Measurements from ENCODE around the gene RILPL1.
A peak's percentile ranks its signal among the peaks of the same experiment; 100 is the strongest.
"Not testable (repeated sequence)": the region's sequence is repeated elsewhere in the genome, so short reads cannot be mapped to it uniquely, and the experiment has no call there.

Gene RILPL1

DNA sequence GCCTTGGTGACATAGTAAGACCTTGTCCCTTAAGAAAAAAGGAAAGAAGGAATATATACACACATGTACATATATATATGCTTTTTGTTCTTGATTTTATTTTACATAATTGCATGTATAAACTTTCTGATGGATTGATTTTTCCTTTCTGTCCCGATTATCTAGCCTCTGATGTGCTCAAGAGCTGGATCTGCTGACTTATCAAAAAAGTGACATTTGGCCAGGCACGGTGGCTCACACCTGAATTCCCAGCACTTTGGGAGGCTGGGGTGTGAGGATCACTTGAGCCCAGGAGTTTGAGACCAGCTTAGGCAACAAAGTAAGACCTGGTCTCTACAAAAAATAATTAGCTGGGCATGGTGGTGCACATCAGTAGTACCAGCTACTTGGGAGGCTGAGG is 63.5 kb downstream of the RILPL1 start:
- no peaks in the 10 kb centered on the region for H3K4me1 ChIP-seq (ENCODE audit: control insufficient read depth, low read depth, low read length)
- WGBS (ENCODE audit: extremely low coverage, insufficient coverage, low lambda C conversion rate): no CpG with 5 or more reads among the region's 2 CpGs
- H3K27ac ChIP-seq (ENCODE audit: low read depth, low read length): no peak overlapping the region

DNA sequence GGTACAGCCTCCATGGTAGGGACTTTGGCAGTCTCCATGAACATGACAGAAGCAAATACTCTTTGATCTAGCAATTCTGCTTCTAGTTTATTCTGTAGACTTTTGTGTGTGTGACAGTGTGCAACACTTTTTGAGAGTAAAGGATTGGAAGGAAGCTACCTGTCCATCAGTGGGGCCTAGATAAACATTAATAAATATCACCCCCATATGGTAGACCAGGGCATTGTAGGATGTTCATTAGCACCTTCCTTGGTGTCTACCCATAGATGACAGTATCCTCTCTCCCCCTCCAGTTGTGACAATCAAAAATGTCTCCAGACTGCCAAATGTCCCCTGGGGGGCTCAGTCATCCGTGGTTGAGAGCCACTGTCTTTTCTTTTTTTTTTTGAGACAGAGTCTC is 64.7 kb downstream of the RILPL1 start:
- Histone ChIP-seq H2AK5ac (ENCODE audit: low read length) (no peak overlapping the region), H3K4me2 (ENCODE audit: low read length) (no peak overlapping the region), H3K27ac (ENCODE audit: low read depth, low read length) (no peak overlapping the region), H3K36me3 (ENCODE audit: control insufficient read depth, insufficient read depth, low read length) (peaks cover 2% of the 10 kb centered on the region), H2BK15ac (replicated peaks; ENCODE audit: low read depth) (no peak overlapping the region), H4K8ac (ENCODE audit: low read depth, low read length) (no peak overlapping the region), H2BK5ac (ENCODE audit: low read length) (no peak overlapping the region), H3K56ac (ENCODE audit: low read length) (no peak overlapping the region), H4K5ac (ENCODE audit: low read length) (no peak overlapping the region), H3K79me1 (ENCODE audit: low read length) (no peaks in the 10 kb centered on the region), H3K4me3 (ENCODE audit: low read length) (no peak overlapping the region), H3K18ac (ENCODE audit: low read length) (no peak overlapping the region), H3K27me3 (ENCODE audit: insufficient read depth, low read length, poor library complexity) (no peaks in the 10 kb centered on the region), H3K79me2 (ENCODE audit: control insufficient read depth, insufficient read depth, low read length) (no peaks in the 10 kb centered on the region), H3K9ac (ENCODE audit: low read length) (no peak overlapping the region), H3K4me1 (ENCODE audit: control insufficient read depth, low read depth, low read length) (no peaks in the 10 kb centered on the region), H3K4ac (ENCODE audit: low read depth, low read length) (no peak overlapping the region), H3K23ac (ENCODE audit: low read length) (no peak overlapping the region), H2BK120ac (ENCODE audit: low read depth, low read length) (no peak overlapping the region)
- DNase-seq: no peak
- no CpG with 5 or more reads among the region's 1 CpG for WGBS (ENCODE audit: extremely low coverage, insufficient coverage, low lambda C conversion rate)

More for the DNA sequence above, 63.5 kb downstream of the RILPL1 start:
- Histone ChIP-seq H3K79me1 (ENCODE audit: low read length) (no peaks in the 10 kb centered on the region), H2AK5ac (ENCODE audit: low read length) (no peak overlapping the region), H3K79me2 (ENCODE audit: control insufficient read depth, insufficient read depth, low read length) (no peaks in the 10 kb centered on the region), H3K27me3 (ENCODE audit: insufficient read depth, low read length, poor library complexity) (no peaks in the 10 kb centered on the region), H2BK15ac (replicated peaks; ENCODE audit: low read depth) (no peak overlapping the region), H2BK120ac (ENCODE audit: low read depth, low read length) (no peak overlapping the region), H3K56ac (ENCODE audit: low read length) (no peak overlapping the region), H3K4me2 (ENCODE audit: low read length) (no peak overlapping the region), H3K36me3 (ENCODE audit: control insufficient read depth, insufficient read depth, low read length) (peaks cover 2% of the 10 kb centered on the region), H3K23ac (ENCODE audit: low read length) (no peak overlapping the region), H3K18ac (ENCODE audit: low read length) (no peak overlapping the region), H3K4me3 (ENCODE audit: low read length) (no peak overlapping the region), H4K8ac (ENCODE audit: low read depth, low read length) (no peak overlapping the region), H2BK5ac (ENCODE audit: low read length) (no peak overlapping the region), H4K5ac (ENCODE audit: low read length) (no peak overlapping the region), H3K4ac (ENCODE audit: low read depth, low read length) (no peak overlapping the region), H3K9ac (ENCODE audit: low read length) (no peak overlapping the region)
- DNase-seq: no peak

DNA sequence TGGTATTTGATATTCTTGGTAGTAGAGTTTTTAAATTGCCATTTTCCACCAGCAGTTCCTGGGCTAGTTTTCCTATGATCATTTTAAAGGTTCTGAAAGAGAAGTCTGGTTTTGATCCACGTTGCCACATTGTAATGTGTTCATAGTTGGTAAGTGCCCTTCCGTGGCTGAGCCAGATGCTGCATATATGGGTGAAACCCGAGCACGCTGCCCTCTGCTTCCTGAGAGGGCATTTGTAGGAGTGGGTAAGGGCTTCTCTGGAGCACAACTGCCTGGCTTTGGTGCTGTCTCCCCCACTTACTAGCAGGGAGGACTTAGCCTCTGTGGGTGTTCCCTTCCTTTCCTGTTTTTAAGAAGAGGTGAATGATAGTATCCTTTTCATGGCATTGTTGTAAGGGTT is 68.4 kb downstream of the RILPL1 start:
- H2BK15ac ChIP-seq (replicated peaks; ENCODE audit: low read depth): no peak overlapping the region
- no peak overlapping the region for H3K23ac ChIP-seq (ENCODE audit: low read length)
- H3K18ac ChIP-seq (ENCODE audit: low read length): no peak overlapping the region
- H3K9ac ChIP-seq (ENCODE audit: low read length): no peak overlapping the region
- no peak for DNase-seq
- no peak overlapping the region for H3K27ac ChIP-seq (ENCODE audit: low read depth, low read length)
- H3K4me1 ChIP-seq (ENCODE audit: control insufficient read depth, low read depth, low read length): no peaks in the 10 kb centered on the region
- H4K5ac ChIP-seq (ENCODE audit: low read length): no peak overlapping the region
- H3K79me1 ChIP-seq (ENCODE audit: low read length): no peaks in the 10 kb centered on the region
- no peaks in the 10 kb centered on the region for H3K79me2 ChIP-seq (ENCODE audit: control insufficient read depth, insufficient read depth, low read length)
- WGBS (ENCODE audit: extremely low coverage, insufficient coverage, low lambda C conversion rate): no CpG with 5 or more reads among the region's 4 CpGs
- no peak overlapping the region for H3K4me3 ChIP-seq (ENCODE audit: low read length)
- no peak overlapping the region for H3K56ac ChIP-seq (ENCODE audit: low read length)
- H2AK5ac ChIP-seq (ENCODE audit: low read length): no peak overlapping the region
- H2BK120ac ChIP-seq (ENCODE audit: low read depth, low read length): no peak overlapping the region
- no peak overlapping the region for H4K8ac ChIP-seq (ENCODE audit: low read depth, low read length)
- H3K4me2 ChIP-seq (ENCODE audit: low read length): no peak overlapping the region
- no peak overlapping the region for H2BK5ac ChIP-seq (ENCODE audit: low read length)
- no peaks in the 10 kb centered on the region for H3K27me3 ChIP-seq (ENCODE audit: insufficient read depth, low read length, poor library complexity)
- H3K4ac ChIP-seq (ENCODE audit: low read depth, low read length): no peak overlapping the region
- H3K36me3 ChIP-seq (ENCODE audit: control insufficient read depth, insufficient read depth, low read length): no peaks in the 10 kb centered on the region

DNA sequence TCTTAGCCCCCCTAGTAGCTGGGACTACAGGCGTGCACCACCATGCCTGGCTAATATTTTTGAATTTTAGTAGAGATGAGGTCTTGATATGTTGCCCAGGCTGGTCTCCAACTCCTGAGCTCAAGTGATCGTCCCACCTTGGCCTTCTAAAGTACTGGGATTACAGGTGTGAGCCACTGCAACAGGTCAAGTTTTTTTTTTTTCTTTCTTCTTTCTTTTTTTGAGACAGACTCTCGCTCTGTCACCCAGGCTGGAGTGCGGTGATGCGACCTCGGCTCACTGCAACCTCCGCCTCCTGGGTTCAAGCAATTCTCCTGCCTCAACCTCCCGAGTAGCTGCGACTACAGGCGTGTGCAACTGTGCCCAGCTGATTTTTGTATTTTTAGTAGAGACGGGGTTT is 70.3 kb downstream of the RILPL1 start:
- H3K79me1 ChIP-seq (ENCODE audit: low read length): not testable (repeated sequence)

DNA sequence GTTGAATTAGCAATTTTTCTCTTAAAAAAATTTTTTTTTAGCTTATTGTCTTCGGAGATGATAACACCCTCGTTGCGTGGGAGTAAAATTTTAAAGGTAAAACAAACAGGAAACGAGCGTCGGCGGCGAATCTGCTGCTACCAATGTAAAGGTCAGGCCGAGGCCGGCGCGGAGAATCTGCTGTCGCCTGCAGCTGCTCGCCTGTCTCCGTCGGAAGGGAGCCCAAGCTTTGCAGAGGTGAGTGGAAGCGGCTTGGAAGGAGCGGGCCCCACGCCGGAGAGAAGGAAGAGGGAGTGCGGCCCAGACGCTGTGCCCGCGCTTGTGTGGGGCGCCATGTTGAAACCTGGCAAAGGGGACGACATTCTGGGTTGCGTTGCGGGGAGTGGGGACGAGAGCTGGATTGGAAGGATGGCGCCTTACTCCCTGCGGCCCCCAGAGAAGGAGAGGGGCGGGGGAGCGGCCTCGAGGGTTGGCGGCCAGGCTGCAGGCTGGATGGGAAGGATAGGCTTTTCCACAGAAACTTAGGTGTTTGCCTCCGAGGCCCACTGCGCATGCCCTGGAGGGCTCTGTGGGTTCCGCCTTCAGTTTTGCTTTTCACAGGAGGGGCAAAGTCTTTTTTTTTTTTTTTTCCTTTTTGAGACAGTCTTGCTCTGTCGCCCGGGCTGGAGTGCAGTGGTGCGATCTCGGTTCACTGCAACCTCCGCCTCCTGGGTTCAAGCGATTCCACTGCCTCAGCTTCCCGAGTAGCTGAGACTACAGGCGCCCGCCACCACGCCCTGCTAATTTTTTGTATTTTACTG is 75.3 kb downstream of the RILPL1 start, which contains the start of gene SNRNP35:
SNRNP35 (plus strand) TSS at position 160 of the 800 bp plus-strand sequence. CDS start 7,402 bp downstream, outside the sequence.
- no peak within 1 kb of the TSS for H3K23ac ChIP-seq (ENCODE audit: low read length)
- peak within 1 kb of the TSS; percentile 56 for H3K4me2 ChIP-seq (ENCODE audit: low read length)
- no peaks in the 10 kb centered on the region for H3K27me3 ChIP-seq (ENCODE audit: insufficient read depth, low read length, poor library complexity)
- H3K36me3 ChIP-seq (ENCODE audit: control insufficient read depth, insufficient read depth, low read length): no peaks in the 10 kb centered on the region
- H2BK15ac ChIP-seq (replicated peaks; ENCODE audit: low read depth): no peak within 1 kb of the TSS
- DNase-seq: peak; percentile 96
- H3K9ac ChIP-seq (ENCODE audit: low read length): peak within 1 kb of the TSS; percentile 90
- peak within 1 kb of the TSS; percentile 100 for H3K56ac ChIP-seq (ENCODE audit: low read length)
- peak within 1 kb of the TSS; percentile 98 for H4K8ac ChIP-seq (ENCODE audit: low read depth, low read length)
- H3K27ac ChIP-seq (ENCODE audit: low read depth, low read length): peak within 1 kb of the TSS; percentile 100
- H4K5ac ChIP-seq (ENCODE audit: low read length): no peak within 1 kb of the TSS
- H2BK5ac ChIP-seq (ENCODE audit: low read length): peak within 1 kb of the TSS; percentile 77
- WGBS (ENCODE audit: extremely low coverage, insufficient coverage, low lambda C conversion rate): no CpG with 5 or more reads among the region's 48 CpGs
- no peaks in the 10 kb centered on the region for H3K79me1 ChIP-seq (ENCODE audit: low read length)
- H3K4me1 ChIP-seq (ENCODE audit: control insufficient read depth, low read depth, low read length): no peaks in the 10 kb centered on the region
- H3K18ac ChIP-seq (ENCODE audit: low read length): peak within 1 kb of the TSS; percentile 91
- H2AK5ac ChIP-seq (ENCODE audit: low read length): no peak within 1 kb of the TSS
- no peak within 1 kb of the TSS for H2BK120ac ChIP-seq (ENCODE audit: low read depth, low read length)
- H3K79me2 ChIP-seq (ENCODE audit: control insufficient read depth, insufficient read depth, low read length): no peaks in the 10 kb centered on the region
- H3K4me3 ChIP-seq (ENCODE audit: low read length): peak within 1 kb of the TSS; percentile 83
- H3K4ac ChIP-seq (ENCODE audit: low read depth, low read length): peak within 1 kb of the TSS; percentile 62

More for the DNA sequence above, 70.3 kb downstream of the RILPL1 start:
- H3K4ac ChIP-seq (ENCODE audit: low read depth, low read length); H2AK5ac ChIP-seq (ENCODE audit: low read length); H3K27me3 ChIP-seq (ENCODE audit: insufficient read depth, low read length, poor library complexity); H4K8ac ChIP-seq (ENCODE audit: low read depth, low read length); H2BK15ac ChIP-seq (replicated peaks; ENCODE audit: low read depth); H3K4me1 ChIP-seq (ENCODE audit: control insufficient read depth, low read depth, low read length); H2BK120ac ChIP-seq (ENCODE audit: low read depth, low read length); H4K5ac ChIP-seq (ENCODE audit: low read length); H3K79me2 ChIP-seq (ENCODE audit: control insufficient read depth, insufficient read depth, low read length); H3K9ac ChIP-seq (ENCODE audit: low read length); H3K4me3 ChIP-seq (ENCODE audit: low read length); H3K56ac ChIP-seq (ENCODE audit: low read length); H3K4me2 ChIP-seq (ENCODE audit: low read length); DNase-seq; H3K18ac ChIP-seq (ENCODE audit: low read length); H3K23ac ChIP-seq (ENCODE audit: low read length); H3K27ac ChIP-seq (ENCODE audit: low read depth, low read length); H3K36me3 ChIP-seq (ENCODE audit: control insufficient read depth, insufficient read depth, low read length); H2BK5ac ChIP-seq (ENCODE audit: low read length): not testable (repeated sequence)
- WGBS (ENCODE audit: extremely low coverage, insufficient coverage, low lambda C conversion rate): no CpG with 5 or more reads among the region's 11 CpGs

Measured in mesendoderm (in vitro differentiated cells).